ENCODE results near the gene ZNF800.

The ZNF800 gene

GRCh38 chr7:127349881-127350280, 42.6 kb downstream of the ZNF800 start:
- in situ Hi-C loops (cut with MboI; ENCODE audit: low sequenced_read_pairs): no loop called here

GRCh38 chr7:127348247-127348631, 44.3 kb downstream of the ZNF800 start:
- in situ Hi-C loops (cut with MboI; ENCODE audit: low sequenced_read_pairs): no loop called here

GRCh38 chr7:127347567-127348246, 44.8 kb downstream of the ZNF800 start:
- in situ Hi-C loops (cut with MboI; ENCODE audit: low sequenced_read_pairs): no loop called here

- in situ Hi-C loops (cut with MboI; ENCODE audit: low sequenced_read_pairs): no loop called here
Measured at GRCh38 chr7:127346575-127347256, 45.8 kb downstream of the ZNF800 start.

- in situ Hi-C loops (cut with MboI; ENCODE audit: low sequenced_read_pairs): no loop called here
Measured at GRCh38 chr7:127342596-127342995, 49.9 kb downstream of the ZNF800 start.

- in situ Hi-C loops (cut with MboI; ENCODE audit: low sequenced_read_pairs): no loop called here
Measured at GRCh38 chr7:127338122-127338521, 54.4 kb downstream of the ZNF800 start.

GRCh38 chr7:127337581-127337980, 54.9 kb downstream of the ZNF800 start:
- in situ Hi-C loops (cut with MboI; ENCODE audit: low sequenced_read_pairs): no loop called here

GRCh38 chr7:127336458-127336857, 56.0 kb downstream of the ZNF800 start:
- in situ Hi-C loops (cut with MboI; ENCODE audit: low sequenced_read_pairs): no loop called here

GRCh38 chr7:127332880-127333279, 59.6 kb downstream of the ZNF800 start:
- in situ Hi-C loops (cut with MboI; ENCODE audit: low sequenced_read_pairs): no loop called here

- in situ Hi-C loops (cut with MboI; ENCODE audit: low sequenced_read_pairs): no loop called here
Measured at GRCh38 chr7:127330070-127330469, 62.4 kb downstream of the ZNF800 start.

- in situ Hi-C loops (cut with MboI; ENCODE audit: low sequenced_read_pairs): no loop called here
Measured at GRCh38 chr7:127322832-127323493, 69.5 kb downstream of the ZNF800 start.

GRCh38 chr7:127322351-127322750, 70.2 kb downstream of the ZNF800 start:
- in situ Hi-C loops (cut with MboI; ENCODE audit: low sequenced_read_pairs): no loop called here

GRCh38 chr7:127320974-127321373, 71.5 kb downstream of the ZNF800 start:
- in situ Hi-C loops (cut with MboI; ENCODE audit: low sequenced_read_pairs): no loop called here
